Breast epithelium (tissue), 4 donors: Measurements from ENCODE around the gene PTPRU. TPM values are rescaled to one million over a fixed set of nuclear protein-coding genes. Genes with fewer than 3 reads are reported as not detected.

Experiments used
- DNase-seq, 2 donors: peaks; one replicate each; pipeline ENCODE4 v3.0.0-alpha.2; 2019; ENCODE audit warnings: low spot score in 2 of 2
- H3K27ac ChIP-seq, 2 donors: fragments of 200-600 bp; sonication (generic) in 1 of 2; one replicate each; pipeline ENCODE4 v1.5.1; 2016 to 2019; ENCODE audit warnings: mild to moderate bottlenecking in 1 of 2
- H3K27me3 ChIP-seq, 2 donors: fragments of 200-600 bp; sonication (generic) in 1 of 2; one replicate each; pipeline versions ENCODE4 v1.5.1 to v1.6.0; 2017 to 2019; ENCODE audit warnings: control low read depth in 1 of 2, mild to moderate bottlenecking in 1 of 2
- H3K36me3 ChIP-seq: fragments of 200-600 bp; one replicate; pipeline ENCODE4 v1.5.1; 2019
- H3K4me1 ChIP-seq, 2 donors: fragments of 200-600 bp; sonication (generic); one replicate each; pipeline ENCODE4 v1.5.1; 2016 to 2019; ENCODE audit warnings: control low read depth in 1 of 2
- H3K4me3 ChIP-seq, 3 donors: fragments of 200-600 bp; sonication (generic); 1 replicate in 2 of 3; 2 replicates in 1 of 3; pipeline ENCODE4 v1.5.1; 2016 to 2019; ENCODE audit warnings: mild to moderate bottlenecking in 3 of 3, moderate library complexity in 2 of 3
- H3K9me3 ChIP-seq, 2 donors: fragments of 200-600 bp; sonication (generic) in 1 of 2; one replicate each; pipeline ENCODE4 v1.5.1; 2016 to 2019; ENCODE audit warnings: control low read depth in 1 of 2
- POLR2A ChIP-seq: fragments of 450-650 bp; IDR thresholded peaks from one replicate; pipeline ENCODE4 v1.6.1; 2016; ENCODE audit warnings: antibody characterized with exemption, mild to moderate bottlenecking, moderate library complexity
- POLR2AphosphoS5 ChIP-seq, 3 donors: sonication (generic); formaldehyde crosslinking; IDR thresholded peaks; one replicate each; pipeline ENCODE4 v1.6.1; 2017; ENCODE audit warnings: antibody characterized with exemption in 3 of 3
- intact Hi-C: fragments of 100-400 bp; cut with DNase I; formaldehyde crosslinking; loops from one replicate; pipeline ENCODE4 v1.15.1; 2023; ENCODE audit warnings: low total_unique reads
- total RNA-seq, 3 donors: library from RNA; depleted of rRNA; stranded (reverse); fragments of >200 nt; gene quantifications; one replicate each; pipeline ENCODE4 v1.1.0, GENCODE V29; 2016
- TF ChIP-seq, protein P1 (sequence below), 3 donors: fragments of 450-650 bp; IDR thresholded peaks; one replicate each; pipeline ENCODE4 v1.5.1; 2016 to 2017; ENCODE audit warnings: antibody characterized with exemption in 3 of 3, mild to moderate bottlenecking in 3 of 3, moderate library complexity in 3 of 3

Gene PTPRU
- total RNA-seq, 3 donors from 2014 or later = 16.0 to 33.1 (median 32.5) TPM

- TF ChIP-seq POLR2A (no peak), POLR2AphosphoS5 (IDR thresholded peaks at IDR 0.05) (no peak)
- TF ChIP-seq, protein P1, sequence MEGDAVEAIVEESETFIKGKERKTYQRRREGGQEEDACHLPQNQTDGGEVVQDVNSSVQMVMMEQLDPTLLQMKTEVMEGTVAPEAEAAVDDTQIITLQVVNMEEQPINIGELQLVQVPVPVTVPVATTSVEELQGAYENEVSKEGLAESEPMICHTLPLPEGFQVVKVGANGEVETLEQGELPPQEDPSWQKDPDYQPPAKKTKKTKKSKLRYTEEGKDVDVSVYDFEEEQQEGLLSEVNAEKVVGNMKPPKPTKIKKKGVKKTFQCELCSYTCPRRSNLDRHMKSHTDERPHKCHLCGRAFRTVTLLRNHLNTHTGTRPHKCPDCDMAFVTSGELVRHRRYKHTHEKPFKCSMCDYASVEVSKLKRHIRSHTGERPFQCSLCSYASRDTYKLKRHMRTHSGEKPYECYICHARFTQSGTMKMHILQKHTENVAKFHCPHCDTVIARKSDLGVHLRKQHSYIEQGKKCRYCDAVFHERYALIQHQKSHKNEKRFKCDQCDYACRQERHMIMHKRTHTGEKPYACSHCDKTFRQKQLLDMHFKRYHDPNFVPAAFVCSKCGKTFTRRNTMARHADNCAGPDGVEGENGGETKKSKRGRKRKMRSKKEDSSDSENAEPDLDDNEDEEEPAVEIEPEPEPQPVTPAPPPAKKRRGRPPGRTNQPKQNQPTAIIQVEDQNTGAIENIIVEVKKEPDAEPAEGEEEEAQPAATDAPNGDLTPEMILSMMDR (IDR thresholded peaks at IDR 0.05) = no peak
- Histone ChIP-seq H3K4me3 (no peak overlapping the region), H3K9me3 (no peaks in the 10 kb centered on the region), H3K27me3 (no peaks in the 10 kb centered on the region), H3K27ac (no peak overlapping the region), H3K4me1 (no peaks in the 10 kb centered on the region), H3K36me3 (no peaks in the 10 kb centered on the region)
- no peak for DNase-seq
- intact Hi-C loops = no loop called here
These were observed 99.3 kb downstream of the PTPRU start for GRCh38 chr1:29335573-29335972.

DNA sequence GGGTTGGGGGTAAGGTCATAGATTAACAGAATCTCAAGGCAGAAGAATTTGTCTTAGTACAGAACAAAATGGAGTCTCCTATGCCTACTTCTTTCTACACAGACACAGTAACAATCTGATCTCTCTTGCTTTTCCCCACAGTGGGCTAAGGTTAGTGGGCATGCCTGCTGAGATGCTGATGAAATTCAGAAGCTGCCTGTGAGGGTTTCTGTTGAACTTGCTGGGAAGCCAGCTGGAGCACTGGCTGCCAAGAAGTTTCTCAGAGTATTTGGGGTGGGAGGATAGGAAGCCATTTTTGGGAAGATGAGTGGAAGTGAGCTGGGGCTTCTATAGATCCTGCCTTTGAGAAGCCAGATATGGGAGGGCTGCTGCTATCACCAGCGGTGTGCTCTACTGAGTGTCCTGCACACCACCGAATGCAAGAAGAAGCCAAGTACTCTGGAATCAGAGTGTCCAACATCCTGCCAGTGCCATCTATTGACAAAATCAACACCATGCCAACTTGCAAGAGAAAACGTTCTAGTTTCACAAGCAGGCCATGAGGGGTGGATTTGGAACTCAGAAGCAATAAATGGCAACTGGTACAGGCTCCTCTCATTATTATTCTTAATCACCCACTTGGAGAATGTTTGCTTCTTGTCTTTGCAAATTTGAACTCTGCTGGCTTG lies 102.7 kb downstream of the PTPRU start:
- Histone ChIP-seq H3K9me3 (no peaks in the 10 kb centered on the region), H3K36me3 (no peaks in the 10 kb centered on the region), H3K27ac (no peak overlapping the region), H3K27me3 (no peaks in the 10 kb centered on the region), H3K4me3 (no peak overlapping the region), H3K4me1 (no peaks in the 10 kb centered on the region)
- DNase-seq = no peak
- intact Hi-C loops = no loop called here
- no peak for TF ChIP-seq POLR2A
- TF ChIP-seq POLR2AphosphoS5 (IDR thresholded peaks at IDR 0.05) = no peak
- TF ChIP-seq, protein P1 (IDR thresholded peaks at IDR 0.05) = no peak

DNA sequence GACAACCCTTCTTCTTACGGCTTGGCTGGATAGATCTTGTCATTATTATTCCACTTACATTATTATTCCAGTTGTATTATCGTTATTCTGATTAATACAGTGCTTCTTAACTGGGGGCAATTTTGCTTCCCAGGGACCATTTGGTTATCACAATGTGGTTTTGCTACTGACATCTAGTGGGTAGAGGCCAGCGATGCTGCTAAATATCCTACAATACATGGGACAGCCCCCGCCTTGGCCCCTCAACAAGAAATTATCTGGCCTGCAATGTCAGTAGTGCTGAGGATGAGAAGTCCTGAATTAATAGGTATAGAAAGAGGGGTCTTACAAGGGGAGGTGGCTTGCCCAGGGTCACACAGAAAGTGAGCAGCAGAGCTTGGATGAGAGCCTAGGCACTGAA lies 105.6 kb downstream of the PTPRU start:
- TF ChIP-seq POLR2A = no peak
- TF ChIP-seq POLR2AphosphoS5 (IDR thresholded peaks at IDR 0.05) = no peak
- TF ChIP-seq, protein P1 (IDR thresholded peaks at IDR 0.05) = no peak
- Histone ChIP-seq H3K4me1 (no peaks in the 10 kb centered on the region), H3K9me3 (no peaks in the 10 kb centered on the region), H3K27ac (no peak overlapping the region), H3K36me3 (no peaks in the 10 kb centered on the region), H3K4me3 (no peak overlapping the region), H3K27me3 (no peaks in the 10 kb centered on the region)
- intact Hi-C loops = no loop called here
- no peak for DNase-seq

- no peak for DNase-seq
- Histone ChIP-seq H3K36me3 (no peaks in the 10 kb centered on the region), H3K4me3 (no peak overlapping the region), H3K27me3 (no peaks in the 10 kb centered on the region), H3K4me1 (no peaks in the 10 kb centered on the region), H3K27ac (no peak overlapping the region), H3K9me3 (no peaks in the 10 kb centered on the region)
- intact Hi-C loops = no loop called here
- TF ChIP-seq, protein P1 (IDR thresholded peaks at IDR 0.05) = no peak
- TF ChIP-seq POLR2AphosphoS5 (IDR thresholded peaks at IDR 0.05) = no peak
- TF ChIP-seq POLR2A = no peak
These were observed 106.0 kb downstream of the PTPRU start for GRCh38 chr1:29342351-29342750.

DNA sequence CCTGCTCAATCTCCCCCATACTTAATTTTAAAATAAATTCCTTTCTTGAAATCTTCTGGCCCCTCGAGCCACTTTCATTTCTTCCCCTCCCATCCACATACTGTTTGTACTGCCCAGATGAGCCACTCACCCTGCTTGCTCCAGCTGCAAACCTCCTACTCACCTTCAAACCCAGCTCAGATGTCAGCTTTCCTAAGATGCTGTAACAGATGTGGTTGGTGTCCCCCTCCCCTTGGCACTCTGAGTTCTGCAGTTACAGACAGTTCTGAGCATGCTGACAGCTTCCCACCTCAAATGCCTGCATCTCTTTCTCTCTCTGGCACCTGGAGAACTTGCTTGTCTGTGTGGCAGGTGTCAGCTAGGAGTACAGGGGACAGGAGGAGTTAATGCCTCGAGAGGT lies 106.7 kb downstream of the PTPRU start:
- DNase-seq = no peak
- Histone ChIP-seq H3K9me3 (no peaks in the 10 kb centered on the region), H3K36me3 (no peaks in the 10 kb centered on the region), H3K4me1 (no peaks in the 10 kb centered on the region), H3K27ac (no peak overlapping the region), H3K4me3 (no peak overlapping the region), H3K27me3 (no peaks in the 10 kb centered on the region)
- TF ChIP-seq, protein P1 (IDR thresholded peaks at IDR 0.05) = no peak
- TF ChIP-seq POLR2AphosphoS5 (IDR thresholded peaks at IDR 0.05) (no peak), POLR2A (no peak)
- intact Hi-C loops = no loop called here
